ENCODE measurements around the gene TBC1D9B. TPM values are rescaled to one million over a fixed set of nuclear protein-coding genes. Genes with fewer than 3 reads are reported as not detected.

The TBC1D9B gene
- total and polyA plus RNA-seq, 9 of the 15 experiments (the other 6 are each of a cell fraction or from before 2014, with no cell fraction given), result 2.9 to 59.1 (median 33.5) TPM

- TF ChIP-seq MGA (IDR thresholded peaks at IDR 0.05), result peak; percentile 99
- no peak for TF ChIP-seq ZBTB33 (CRISPR knock-in tag; IDR thresholded peaks at IDR 0.05)
- peak; percentile 77 for TF ChIP-seq CREB3L1 (IDR thresholded peaks at IDR 0.05; ENCODE audit: borderline replicate concordance, low read depth)
- no peak for TF ChIP-seq XRCC3 (IDR thresholded peaks at IDR 0.05)
- peak; percentile 27 for TF ChIP-seq BRD4 (IDR thresholded peaks at IDR 0.05)
- no peak for TF ChIP-seq ZNF184 (CRISPR knock-in tag; IDR thresholded peaks at IDR 0.05)
- no peak for TF ChIP-seq CBFA2T3 (IDR thresholded peaks at IDR 0.05)
- no peak for TF ChIP-seq ZC3H11A (IDR thresholded peaks at IDR 0.05; ENCODE audit: low read depth, low read length)
- no peak for TF ChIP-seq SNIP1 (IDR thresholded peaks at IDR 0.05; ENCODE audit: low read depth)
- no peak for TF ChIP-seq TCF3 (CRISPR knock-in tag; IDR thresholded peaks at IDR 0.05)
- peak; percentile 36; the same call in 1 of the 2 replicates for TF ChIP-seq NR1H2 (CRISPR knock-in tag; IDR thresholded peaks at IDR 0.05)
- TF ChIP-seq CBX1 (IDR thresholded peaks at IDR 0.05; ENCODE audit: low read depth), result no peak
Observed at GRCh38 chr5:179819296-179820126, 88.2 kb downstream of the TBC1D9B start (continued).

Measured in K562 (cell line).